ENCODE measurements around the gene CPA1. TPM values are rescaled to one million over a fixed set of nuclear protein-coding genes. Genes with fewer than 3 reads are reported as not detected.

The CPA1 gene
- total and polyA plus RNA-seq, 8 donors, result 0.34 to 1.5 (median 0.88) TPM; not detected in 1

DNA sequence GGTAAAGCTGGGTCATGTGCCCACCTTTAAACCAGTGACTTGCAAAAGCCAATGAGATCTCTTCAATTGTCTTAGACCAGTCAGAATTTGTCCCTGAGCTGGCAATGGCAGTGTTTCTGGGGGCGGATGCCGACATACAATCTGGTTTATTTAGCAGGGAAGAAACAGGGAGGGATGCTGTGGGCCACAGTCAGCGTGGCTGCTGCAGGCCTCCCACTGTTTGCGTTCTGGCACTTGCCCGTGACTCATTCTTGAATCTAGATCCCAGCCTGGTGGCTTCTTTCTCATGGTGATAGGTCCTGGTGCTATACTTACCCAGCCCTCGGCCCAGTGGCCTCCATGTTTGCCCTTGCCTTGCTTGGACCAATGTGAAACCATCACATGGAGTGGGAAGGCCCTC, 3.1 kb upstream of the CPA1 start:
- no peaks in the 10 kb centered on the region for H3K36me3 ChIP-seq
- ATAC-seq (no peak), DNase-seq (no peak)
- TF ChIP-seq, protein P1, sequence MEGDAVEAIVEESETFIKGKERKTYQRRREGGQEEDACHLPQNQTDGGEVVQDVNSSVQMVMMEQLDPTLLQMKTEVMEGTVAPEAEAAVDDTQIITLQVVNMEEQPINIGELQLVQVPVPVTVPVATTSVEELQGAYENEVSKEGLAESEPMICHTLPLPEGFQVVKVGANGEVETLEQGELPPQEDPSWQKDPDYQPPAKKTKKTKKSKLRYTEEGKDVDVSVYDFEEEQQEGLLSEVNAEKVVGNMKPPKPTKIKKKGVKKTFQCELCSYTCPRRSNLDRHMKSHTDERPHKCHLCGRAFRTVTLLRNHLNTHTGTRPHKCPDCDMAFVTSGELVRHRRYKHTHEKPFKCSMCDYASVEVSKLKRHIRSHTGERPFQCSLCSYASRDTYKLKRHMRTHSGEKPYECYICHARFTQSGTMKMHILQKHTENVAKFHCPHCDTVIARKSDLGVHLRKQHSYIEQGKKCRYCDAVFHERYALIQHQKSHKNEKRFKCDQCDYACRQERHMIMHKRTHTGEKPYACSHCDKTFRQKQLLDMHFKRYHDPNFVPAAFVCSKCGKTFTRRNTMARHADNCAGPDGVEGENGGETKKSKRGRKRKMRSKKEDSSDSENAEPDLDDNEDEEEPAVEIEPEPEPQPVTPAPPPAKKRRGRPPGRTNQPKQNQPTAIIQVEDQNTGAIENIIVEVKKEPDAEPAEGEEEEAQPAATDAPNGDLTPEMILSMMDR (IDR thresholded peaks at IDR 0.05), result no peak
- intact Hi-C loops (cut with DNase I), result no loop called here
- H3K27me3 ChIP-seq, result no peaks in the 10 kb centered on the region
- no peak overlapping the region for H3K27ac ChIP-seq
- H3K4me1 ChIP-seq, result no peaks in the 10 kb centered on the region
- H3K4me3 ChIP-seq, result no peak overlapping the region
- peaks cover 0 to 14% of the 10 kb centered on the region in 2 donors for H3K9me3 ChIP-seq

DNA sequence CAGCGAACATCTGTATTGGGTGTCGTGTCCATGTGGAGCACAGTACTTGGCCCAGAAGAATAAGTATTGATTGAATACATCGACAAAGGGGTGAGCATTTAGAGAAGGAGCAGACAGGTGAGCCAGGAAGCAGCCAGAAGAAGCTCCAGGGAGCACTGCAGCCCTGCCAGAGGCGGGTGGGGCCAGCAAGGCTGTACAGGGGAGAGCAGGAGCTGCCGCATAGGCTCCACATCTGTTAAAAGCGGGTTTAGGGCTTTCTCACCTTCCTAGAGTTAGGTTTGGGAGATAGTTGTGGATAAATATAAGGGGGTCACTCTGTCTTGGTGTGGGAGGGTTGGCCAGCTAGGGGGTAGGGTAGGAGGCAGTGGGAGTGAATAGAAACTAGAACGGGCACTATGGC, 1.3 kb upstream of the CPA1 start:
- TF ChIP-seq, protein P1 (IDR thresholded peaks at IDR 0.05), result no peak
- Histone ChIP-seq H3K4me1 (no peaks in the 10 kb centered on the region), H3K27ac (no peak overlapping the region), H3K9me3 (peaks cover 0 to 14% of the 10 kb centered on the region in 2 donors), H3K36me3 (no peaks in the 10 kb centered on the region), H3K4me3 (no peak overlapping the region), H3K27me3 (no peaks in the 10 kb centered on the region)
- intact Hi-C loops (cut with DNase I), result no loop called here
- DNase-seq (no peak), ATAC-seq (no peak)

DNA sequence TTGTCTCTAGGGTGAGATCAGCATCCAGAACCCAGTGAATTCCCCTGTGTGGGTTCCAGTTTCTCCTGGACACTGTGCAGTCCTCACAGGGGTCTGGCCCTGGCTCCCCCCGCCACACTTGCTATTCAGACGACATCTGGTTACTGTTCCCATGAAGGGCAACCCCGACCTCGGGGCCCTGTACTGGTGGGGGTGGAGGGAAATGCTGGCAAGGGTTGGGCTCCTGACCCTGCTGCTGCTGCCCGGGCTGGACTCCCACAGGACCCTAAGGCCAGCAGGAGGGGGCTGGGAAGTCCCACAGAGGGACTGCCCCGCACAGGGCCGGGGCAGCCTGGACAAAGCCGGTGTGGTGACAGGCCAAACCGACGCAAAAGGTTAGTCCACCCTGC, 768 bp upstream of the CPA1 start:
- Histone ChIP-seq H3K27me3 (no peaks in the 10 kb centered on the region), H3K27ac (no peak overlapping the region), H3K9me3 (peaks cover 0 to 14% of the 10 kb centered on the region in 2 donors), H3K4me1 (no peaks in the 10 kb centered on the region), H3K36me3 (no peaks in the 10 kb centered on the region), H3K4me3 (no peak overlapping the region)
- no peak for ATAC-seq
- no peak for DNase-seq
- intact Hi-C loops (cut with DNase I), result no loop called here
- TF ChIP-seq, protein P1 (IDR thresholded peaks at IDR 0.05), result no peak

DNA sequence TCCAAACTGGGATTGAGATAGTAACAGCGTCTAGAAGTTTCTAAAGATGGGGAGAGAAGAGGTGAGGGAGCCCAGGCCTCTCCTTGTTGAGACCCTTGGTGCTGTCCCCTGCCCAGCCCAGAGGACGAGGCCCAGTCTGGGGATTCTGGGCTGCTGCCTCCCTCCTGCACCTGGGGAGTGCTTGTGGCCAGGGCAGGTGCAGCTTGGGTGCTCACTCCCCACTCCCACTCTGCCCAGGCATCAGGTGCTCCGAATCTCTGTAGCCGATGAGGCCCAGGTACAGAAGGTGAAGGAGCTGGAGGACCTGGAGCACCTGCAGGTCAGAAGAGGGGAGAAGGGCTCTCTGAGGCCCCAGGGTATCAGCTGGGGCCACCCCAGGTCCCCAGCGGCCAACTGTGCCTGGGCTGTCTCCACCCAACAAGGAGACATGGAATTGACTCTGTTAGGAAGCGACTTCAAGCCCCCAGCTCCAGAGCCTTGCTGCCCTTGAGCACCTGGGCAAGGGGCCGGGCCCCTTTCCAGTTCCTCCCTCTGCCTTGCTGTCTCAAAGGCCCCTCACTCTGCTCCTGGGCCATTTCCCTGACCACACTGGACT, 664 bp downstream of the CPA1 start:
- H3K27me3 ChIP-seq, result no peaks in the 10 kb centered on the region
- H3K4me3 ChIP-seq, result no peak overlapping the region
- DNase-seq (no peak), ATAC-seq (no peak)
- no peaks in the 10 kb centered on the region for H3K36me3 ChIP-seq
- TF ChIP-seq, protein P1 (IDR thresholded peaks at IDR 0.05), result no peak
- intact Hi-C loops (cut with DNase I), result no loop called here
- H3K9me3 ChIP-seq, result peaks cover 0 to 14% of the 10 kb centered on the region in 2 donors
- no peaks in the 10 kb centered on the region for H3K4me1 ChIP-seq
- H3K27ac ChIP-seq, result no peak overlapping the region

DNA sequence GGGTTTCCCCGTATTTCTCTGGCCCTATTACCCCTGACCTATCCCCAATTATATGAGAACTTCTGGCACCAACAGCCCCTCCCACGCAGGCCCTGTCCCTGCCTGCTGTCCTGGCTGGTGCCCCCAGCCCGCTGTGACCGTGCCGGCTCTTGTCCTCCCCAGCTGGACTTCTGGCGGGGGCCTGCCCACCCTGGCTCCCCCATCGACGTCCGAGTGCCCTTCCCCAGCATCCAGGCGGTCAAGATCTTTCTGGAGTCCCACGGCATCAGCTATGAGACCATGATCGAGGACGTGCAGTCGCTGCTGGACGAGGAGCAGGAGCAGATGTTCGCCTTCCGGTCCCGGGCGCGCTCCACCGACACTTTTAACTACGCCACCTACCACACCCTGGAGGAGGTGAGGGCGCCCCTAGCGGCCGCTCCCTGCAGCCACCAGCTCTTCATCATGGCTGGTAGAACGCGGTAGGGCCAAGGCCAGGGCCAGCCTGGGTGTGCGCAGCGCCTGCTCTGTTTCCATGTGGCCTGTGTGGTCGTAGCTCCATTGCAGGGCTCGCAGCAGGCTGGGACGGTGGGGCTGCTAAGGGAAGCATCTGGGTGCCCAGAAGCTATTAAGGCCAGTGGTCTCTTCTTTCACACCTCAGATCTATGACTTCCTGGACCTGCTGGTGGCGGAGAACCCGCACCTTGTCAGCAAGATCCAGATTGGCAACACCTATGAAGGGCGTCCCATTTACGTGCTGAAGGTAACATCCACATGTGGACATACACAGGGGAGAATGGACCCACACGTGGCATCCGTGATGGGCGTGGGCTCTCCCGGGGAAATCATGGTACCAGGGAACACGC, 1.4 kb downstream of the CPA1 start:
- H3K27ac ChIP-seq, result no peak overlapping the region
- ATAC-seq, result no peak
- DNase-seq, result no peak

More for the DNA sequence above, 1.4 kb downstream of the CPA1 start:
- intact Hi-C loops (cut with DNase I), result no loop called here
- Histone ChIP-seq H3K9me3 (peaks cover 0 to 7% of the 10 kb centered on the region in 2 donors), H3K36me3 (no peaks in the 10 kb centered on the region), H3K4me3 (no peak overlapping the region), H3K27me3 (no peaks in the 10 kb centered on the region), H3K4me1 (no peaks in the 10 kb centered on the region)
- TF ChIP-seq, protein P1 (IDR thresholded peaks at IDR 0.05), result no peak
